GM03348 (cell line): ENCODE results near the gene TRPV2.
A peak's percentile ranks its signal among the peaks of the same experiment; 100 is the strongest.

ENCODE experiments used
- DNase-seq: peaks from one replicate; pipeline ENCODE4 v3.0.0; 2012; ENCODE audit warnings: low spot score

TRPV2 gene

GRCh38 chr17:16477255-16477654 is 61.9 kb downstream of the TRPV2 start:
- DNase-seq = peak; percentile 92

GRCh38 chr17:16477666-16478065 is 62.3 kb downstream of the TRPV2 start:
- DNase-seq = no peak

- peak; percentile 31 for DNase-seq
Observed at GRCh38 chr17:16478649-16479048, 63.3 kb downstream of the TRPV2 start.

- no peak for DNase-seq
Observed at GRCh38 chr17:16479264-16479663, 63.9 kb downstream of the TRPV2 start.

GRCh38 chr17:16480995-16481394 is 65.6 kb downstream of the TRPV2 start:
- DNase-seq = no peak

- no peak for DNase-seq
Observed at GRCh38 chr17:16482253-16482652, 66.9 kb downstream of the TRPV2 start.

- no peak for DNase-seq
Observed at GRCh38 chr17:16483021-16483645, 67.8 kb downstream of the TRPV2 start.

- no peak for DNase-seq
Observed at GRCh38 chr17:16484445-16485175, 69.2 kb downstream of the TRPV2 start.
